NCI-H1694 treated with DMSO at 0.1 percent for 48 hours (cell line): ENCODE data around the gene SLC25A26.

Experiments used
- DNase-seq: peaks from one replicate; lab custom pipeline; 2025; lab: John Stamatoyannopoulos, UW

Gene SLC25A26

DNA sequence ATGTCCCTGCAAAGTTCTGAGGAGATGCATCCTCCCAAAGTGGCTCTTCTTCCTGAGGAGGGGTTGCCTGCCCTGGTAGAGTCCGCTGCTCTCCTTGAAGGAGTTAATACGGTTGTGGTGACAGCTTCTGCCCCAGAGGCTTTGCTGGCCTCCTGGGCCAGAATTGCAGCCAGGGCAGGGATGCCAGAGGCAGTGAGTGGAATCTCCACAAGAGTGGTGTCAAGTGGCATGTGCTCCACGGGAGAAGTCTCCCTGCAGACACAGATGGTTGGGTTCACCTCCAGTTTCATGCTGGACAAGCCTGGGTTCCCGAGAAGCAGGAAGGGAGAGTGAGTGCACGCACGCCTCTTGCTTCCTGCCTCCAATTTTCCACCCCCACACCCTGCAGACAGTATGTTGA is 105.5 kb downstream of the SLC25A26 start:
- no peak for DNase-seq

- no peak for DNase-seq
Measured at GRCh38 chr3:66335671-66336070, 114.9 kb downstream of the SLC25A26 start.

GRCh38 chr3:66336333-66336766 is 115.5 kb downstream of the SLC25A26 start:
- no peak for DNase-seq

- DNase-seq = no peak
Measured at GRCh38 chr3:66338927-66339326, 118.1 kb downstream of the SLC25A26 start.

DNA sequence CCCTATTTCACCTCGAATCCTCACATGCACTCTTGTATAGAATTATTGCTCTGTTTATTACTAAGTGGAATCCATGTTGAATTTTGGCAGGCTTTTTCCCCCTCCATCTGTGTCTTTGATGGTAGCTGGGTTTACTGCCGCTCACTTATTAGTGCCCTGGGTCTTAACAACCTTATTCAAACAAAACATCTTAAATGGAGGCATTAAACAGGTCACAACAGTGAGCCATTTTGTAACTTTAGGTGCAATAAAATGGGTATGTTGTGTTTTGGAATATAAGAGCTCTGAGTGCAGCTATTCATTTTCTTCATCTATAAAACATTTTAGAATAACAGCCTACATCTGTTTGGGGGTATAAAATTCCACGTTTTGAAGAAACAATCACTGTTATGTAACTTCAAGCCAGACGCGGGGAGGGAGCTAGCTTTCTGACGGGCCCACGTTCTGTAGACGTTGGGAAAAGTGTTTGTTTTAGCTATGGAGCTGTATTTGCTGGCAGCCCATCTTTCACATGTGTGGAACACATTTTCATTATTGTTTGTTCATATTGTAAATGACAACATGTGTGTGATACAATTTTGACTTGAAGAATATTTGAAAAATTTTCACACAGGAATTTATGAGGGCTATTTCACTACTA is 122.0 kb downstream of the SLC25A26 start:
- no peak for DNase-seq

GRCh38 chr3:66344391-66344811 is 123.6 kb downstream of the SLC25A26 start:
- DNase-seq = no peak

GRCh38 chr3:66344848-66345578 is 124.2 kb downstream of the SLC25A26 start:
- no peak for DNase-seq

DNA sequence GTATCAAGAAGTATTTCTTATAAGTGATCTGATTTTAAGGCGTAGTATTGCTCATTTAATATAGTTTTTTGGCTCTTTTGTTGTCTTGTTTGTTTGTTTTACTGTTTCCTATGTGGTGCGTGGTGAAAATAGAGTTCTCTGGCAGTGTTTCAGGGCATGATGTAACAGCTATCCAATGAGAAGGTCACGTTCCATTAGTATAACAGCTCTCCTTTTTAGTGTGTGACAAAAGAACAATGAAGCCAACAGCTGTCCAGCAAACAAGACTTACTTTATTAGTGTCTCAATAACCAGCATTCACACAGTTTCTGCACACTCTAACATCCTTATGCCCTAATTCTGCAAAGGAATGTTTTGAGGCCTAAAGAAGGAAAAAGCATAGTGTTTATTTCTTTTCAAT is 127.9 kb downstream of the SLC25A26 start:
- DNase-seq = no peak

- DNase-seq = no peak
Measured at GRCh38 chr3:66350601-66351000, 129.8 kb downstream of the SLC25A26 start.

GRCh38 chr3:66353039-66353438 is 132.2 kb downstream of the SLC25A26 start:
- no peak for DNase-seq

DNA sequence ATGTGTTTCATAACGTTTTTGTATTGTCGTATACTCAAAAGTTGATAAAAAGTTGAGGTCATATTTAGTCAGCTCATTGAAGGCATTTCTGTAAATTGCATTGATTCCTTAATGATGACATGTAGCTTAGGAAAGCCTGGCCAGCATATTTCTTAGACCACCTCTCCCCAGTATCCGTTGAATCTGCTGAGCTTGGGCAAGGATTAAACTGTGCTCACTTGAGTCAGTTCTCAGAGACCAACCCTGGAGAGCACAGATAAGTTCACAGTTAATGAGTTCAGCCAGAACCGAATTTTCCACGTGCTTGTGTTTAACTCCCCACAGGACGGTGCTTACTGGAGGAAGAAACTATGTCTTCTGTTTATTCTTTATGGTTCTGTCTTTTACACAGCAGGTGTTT is 132.7 kb downstream of the SLC25A26 start:
- no peak for DNase-seq

DNA sequence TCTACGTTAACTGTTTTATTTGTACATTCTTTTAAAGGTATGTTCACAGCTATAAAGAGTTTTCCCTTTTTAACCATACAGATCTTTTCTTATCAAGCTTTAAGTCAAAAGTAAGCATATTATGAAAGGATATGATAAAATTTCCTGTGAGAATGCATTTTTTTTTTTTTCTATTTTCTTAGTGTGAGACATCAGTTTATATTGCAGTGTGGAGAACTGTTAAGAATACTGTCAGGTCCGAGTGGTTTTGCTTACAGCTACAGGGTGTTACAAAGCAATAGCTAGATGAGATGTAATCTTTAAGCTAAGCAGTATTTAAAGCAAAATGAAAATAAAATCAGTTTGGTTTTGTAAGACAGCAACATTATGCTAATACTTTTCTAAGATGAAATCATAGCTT is 133.2 kb downstream of the SLC25A26 start:
- DNase-seq = no peak

GRCh38 chr3:66355394-66355793 is 134.6 kb downstream of the SLC25A26 start:
- no peak for DNase-seq

GRCh38 chr3:66355997-66356396 is 135.2 kb downstream of the SLC25A26 start:
- DNase-seq = no peak

- no peak for DNase-seq
Measured at GRCh38 chr3:66361356-66361755, 140.6 kb downstream of the SLC25A26 start.

GRCh38 chr3:66362541-66362941 is 141.7 kb downstream of the SLC25A26 start:
- DNase-seq = no peak

DNA sequence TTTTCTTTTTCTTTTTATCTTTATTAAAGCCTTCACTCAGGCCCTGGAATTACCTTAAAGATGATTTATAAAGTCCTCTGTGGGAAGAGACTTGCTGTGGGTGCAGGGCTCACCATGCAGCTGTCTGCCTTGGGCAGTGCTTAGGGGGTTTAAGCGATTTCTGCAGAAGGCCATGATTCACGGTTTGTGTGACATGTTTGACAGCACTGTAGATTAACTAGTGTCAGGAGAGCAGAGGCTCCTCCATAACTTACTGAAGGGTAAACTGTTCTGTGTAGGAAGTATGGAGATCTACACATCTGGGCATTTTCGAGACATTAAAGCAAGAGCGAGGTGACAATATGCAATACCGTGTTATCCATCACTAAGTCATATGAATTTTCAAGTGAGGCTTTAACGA is 142.3 kb downstream of the SLC25A26 start:
- DNase-seq = no peak

DNA sequence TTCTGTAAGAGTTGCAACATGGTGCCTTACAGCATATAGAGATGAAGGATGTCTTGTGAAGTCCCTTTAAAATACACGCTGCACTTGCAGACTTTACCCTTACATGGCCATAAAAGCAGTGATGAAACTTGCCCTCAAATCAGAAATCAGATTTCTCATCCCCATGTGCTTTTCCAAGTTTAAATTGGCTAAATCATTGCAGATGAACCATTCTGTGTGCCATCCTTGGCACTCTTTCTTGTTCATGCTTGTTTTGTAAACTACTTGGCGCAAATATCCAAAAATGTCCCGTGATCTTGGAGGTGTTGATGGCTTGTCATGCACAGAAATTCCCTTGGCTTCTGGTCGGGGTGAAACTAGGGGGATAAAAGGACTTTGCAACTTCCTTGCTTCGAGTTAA is 144.3 kb downstream of the SLC25A26 start:
- DNase-seq = no peak

- DNase-seq = no peak
Measured at GRCh38 chr3:66366747-66367146, 145.9 kb downstream of the SLC25A26 start.

DNA sequence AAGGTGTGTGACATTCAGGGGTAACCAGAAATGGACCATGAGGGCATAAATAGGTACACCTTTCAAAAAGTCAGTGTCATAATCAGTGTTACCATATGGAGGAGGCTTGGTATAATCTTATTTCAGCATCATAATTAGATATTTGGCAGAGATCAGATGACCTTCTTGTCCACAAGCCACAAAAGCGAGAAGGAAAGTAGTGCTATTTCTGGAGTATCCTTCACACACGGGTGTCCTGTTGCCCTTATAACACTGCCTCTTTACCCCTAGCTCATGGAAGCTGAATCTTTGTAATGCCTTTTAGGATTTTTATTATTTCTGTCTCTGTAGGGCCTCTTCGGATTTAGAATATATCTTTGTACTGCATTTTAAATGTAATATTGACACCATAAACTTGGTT is 147.2 kb downstream of the SLC25A26 start:
- no peak for DNase-seq

DNA sequence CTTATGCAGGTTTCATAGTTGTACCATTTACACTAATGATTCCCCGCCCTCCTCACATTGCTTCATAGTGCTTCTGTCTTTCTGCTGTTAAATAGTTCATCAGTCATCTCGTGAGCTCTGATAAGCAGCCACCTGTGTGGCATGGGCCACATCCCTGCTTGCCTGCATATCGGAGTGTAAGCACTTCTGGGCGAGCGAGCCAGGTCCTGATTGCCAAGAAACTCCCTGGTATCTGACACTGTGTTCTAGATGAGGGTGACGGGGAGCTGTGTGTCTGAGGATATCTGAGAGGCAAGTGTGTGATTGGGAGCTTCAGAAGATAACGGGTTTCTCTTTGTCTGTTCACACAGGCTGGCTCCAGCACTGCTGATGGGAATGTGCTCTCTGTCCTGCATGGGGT is 149.4 kb downstream of the SLC25A26 start:
- DNase-seq = no peak

DNA sequence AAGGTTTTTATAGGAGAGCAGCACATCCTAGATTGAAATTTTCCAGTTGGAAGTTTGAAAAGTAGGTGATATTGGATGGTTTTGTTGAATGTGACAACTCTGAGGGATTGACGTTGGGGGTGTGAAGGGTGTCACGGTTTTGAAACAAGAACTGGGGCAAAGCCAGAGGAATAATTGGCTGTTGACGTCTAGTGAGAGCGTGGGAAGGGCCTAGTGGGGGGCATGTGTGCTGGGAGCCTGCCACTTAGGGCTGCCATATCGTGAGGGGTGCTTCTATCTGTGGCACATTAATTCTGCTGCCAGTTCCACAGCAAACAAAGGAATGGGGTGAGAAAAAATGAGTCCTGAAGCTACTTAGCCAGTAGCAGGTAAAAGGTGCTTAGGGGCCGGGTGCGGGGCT is 150.6 kb downstream of the SLC25A26 start:
- no peak for DNase-seq

DNA sequence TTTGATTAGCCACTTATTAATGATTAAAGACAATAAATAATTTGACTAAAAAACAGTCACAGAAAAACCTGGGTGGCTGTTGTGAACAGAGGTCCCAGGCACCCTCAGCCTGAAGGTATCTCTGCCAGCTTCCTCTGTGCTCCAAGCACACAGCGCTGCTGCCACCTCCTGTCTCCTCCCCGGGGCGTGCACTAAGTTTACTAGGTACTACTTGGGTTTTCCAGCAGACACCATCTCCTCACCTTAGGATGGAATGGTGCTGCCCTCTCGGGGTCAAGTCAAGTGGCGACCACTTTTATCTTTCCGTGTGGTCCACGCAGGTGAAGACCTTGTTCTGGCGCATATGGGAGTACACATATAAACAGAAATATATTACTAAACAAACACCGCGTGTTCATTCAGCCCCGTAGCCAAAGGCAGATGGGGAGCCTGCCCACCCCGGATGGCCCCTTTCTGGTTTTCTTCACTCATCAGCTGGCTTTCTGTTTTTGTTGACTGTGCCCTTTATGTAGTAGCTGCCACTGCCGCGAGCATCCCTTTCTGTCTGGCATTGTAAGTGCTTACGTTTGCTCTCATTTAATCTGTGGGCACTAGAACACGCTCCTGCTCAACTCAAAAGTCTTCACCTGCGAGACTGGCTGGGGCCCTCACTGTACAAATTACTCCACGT is 152.0 kb downstream of the SLC25A26 start:
- DNase-seq = no peak
